ENCODE data around the gene HSPBAP1.

HSPBAP1 gene

DNA sequence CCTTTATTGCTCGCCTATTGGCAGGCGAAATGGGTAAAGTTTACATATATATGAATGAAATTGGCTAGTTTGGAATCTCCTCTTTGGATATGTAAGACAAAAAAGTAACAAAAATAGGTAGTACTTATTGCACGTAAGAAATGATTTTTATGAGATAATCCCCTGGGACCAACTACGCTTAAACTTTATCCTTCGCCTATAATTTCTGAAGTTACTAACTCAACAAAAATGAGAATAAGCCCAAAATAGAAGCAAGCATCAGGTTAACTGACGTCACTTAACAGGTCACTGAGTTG lies 800 bp upstream of the HSPBAP1 start:
- H3K27me3 ChIP-seq (ENCODE audit: low read depth, low read length), result no peaks in the 10 kb centered on the region
- no peaks in the 10 kb centered on the region for H4K20me1 ChIP-seq (ENCODE audit: insufficient read depth, low read length)
- TF ChIP-seq, protein P1, sequence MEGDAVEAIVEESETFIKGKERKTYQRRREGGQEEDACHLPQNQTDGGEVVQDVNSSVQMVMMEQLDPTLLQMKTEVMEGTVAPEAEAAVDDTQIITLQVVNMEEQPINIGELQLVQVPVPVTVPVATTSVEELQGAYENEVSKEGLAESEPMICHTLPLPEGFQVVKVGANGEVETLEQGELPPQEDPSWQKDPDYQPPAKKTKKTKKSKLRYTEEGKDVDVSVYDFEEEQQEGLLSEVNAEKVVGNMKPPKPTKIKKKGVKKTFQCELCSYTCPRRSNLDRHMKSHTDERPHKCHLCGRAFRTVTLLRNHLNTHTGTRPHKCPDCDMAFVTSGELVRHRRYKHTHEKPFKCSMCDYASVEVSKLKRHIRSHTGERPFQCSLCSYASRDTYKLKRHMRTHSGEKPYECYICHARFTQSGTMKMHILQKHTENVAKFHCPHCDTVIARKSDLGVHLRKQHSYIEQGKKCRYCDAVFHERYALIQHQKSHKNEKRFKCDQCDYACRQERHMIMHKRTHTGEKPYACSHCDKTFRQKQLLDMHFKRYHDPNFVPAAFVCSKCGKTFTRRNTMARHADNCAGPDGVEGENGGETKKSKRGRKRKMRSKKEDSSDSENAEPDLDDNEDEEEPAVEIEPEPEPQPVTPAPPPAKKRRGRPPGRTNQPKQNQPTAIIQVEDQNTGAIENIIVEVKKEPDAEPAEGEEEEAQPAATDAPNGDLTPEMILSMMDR (IDR thresholded peaks at IDR 0.05; ENCODE audit: low read depth, low read length), result no peak
- TF ChIP-seq EZH2phosphoT487 (IDR thresholded peaks at IDR 0.05; ENCODE audit: low read depth), result no peak
- H3K9ac ChIP-seq (ENCODE audit: low read length), result peak overlapping the region; percentile 80
- H3K27ac ChIP-seq (ENCODE audit: low read length), result peak overlapping the region; percentile 69
- peaks cover 31% of the 10 kb centered on the region for H3K79me2 ChIP-seq (ENCODE audit: low read length)
- peak overlapping the region; percentile 98 for H2AFZ ChIP-seq (ENCODE audit: low read depth, low read length)
- peaks cover 14% of the 10 kb centered on the region for H3K4me1 ChIP-seq (ENCODE audit: low read length)
- peak overlapping the region; percentile 85 for H3K4me3 ChIP-seq (ENCODE audit: low read length)
- H3K36me3 ChIP-seq (replicated peaks; ENCODE audit: low read depth, low read length), result no peaks in the 10 kb centered on the region
- H3K9me3 ChIP-seq (ENCODE audit: insufficient read depth, low read length), result no peaks in the 10 kb centered on the region
- H3K4me2 ChIP-seq (ENCODE audit: low read length), result peak overlapping the region; percentile 100

GRCh38 chr3:122789585-122790273 lies 3.9 kb downstream of the HSPBAP1 start:
- peaks cover 9% of the 10 kb centered on the region; the same call in 1 of the 2 replicates for H3K4me1 ChIP-seq (ENCODE audit: low read length)
- H3K4me3 ChIP-seq (ENCODE audit: low read length), result no peak overlapping the region
- H4K20me1 ChIP-seq (ENCODE audit: insufficient read depth, low read length), result no peaks in the 10 kb centered on the region
- H3K27me3 ChIP-seq (ENCODE audit: low read depth, low read length), result no peaks in the 10 kb centered on the region
- peaks cover 29% of the 10 kb centered on the region for H3K79me2 ChIP-seq (ENCODE audit: low read length)
- TF ChIP-seq, protein P1 (IDR thresholded peaks at IDR 0.05; ENCODE audit: low read depth, low read length), result no peak
- no peak for TF ChIP-seq EZH2phosphoT487 (IDR thresholded peaks at IDR 0.05; ENCODE audit: low read depth)
- no peaks in the 10 kb centered on the region for H3K9me3 ChIP-seq (ENCODE audit: insufficient read depth, low read length)
- H2AFZ ChIP-seq (ENCODE audit: low read depth, low read length), result no peak overlapping the region
- no peak overlapping the region for H3K27ac ChIP-seq (ENCODE audit: low read length)
- no peak overlapping the region for H3K4me2 ChIP-seq (ENCODE audit: low read length)
- H3K36me3 ChIP-seq (replicated peaks; ENCODE audit: low read depth, low read length), result no peaks in the 10 kb centered on the region
- H3K9ac ChIP-seq (ENCODE audit: low read length), result no peak overlapping the region

GRCh38 chr3:122787872-122788271 lies 5.8 kb downstream of the HSPBAP1 start:
- Histone ChIP-seq H3K27me3 (ENCODE audit: low read depth, low read length) (no peaks in the 10 kb centered on the region), H3K27ac (ENCODE audit: low read length) (no peak overlapping the region), H4K20me1 (ENCODE audit: insufficient read depth, low read length) (no peaks in the 10 kb centered on the region), H3K79me2 (ENCODE audit: low read length) (peaks cover 24% of the 10 kb centered on the region), H3K9ac (ENCODE audit: low read length) (no peak overlapping the region), H2AFZ (ENCODE audit: low read depth, low read length) (no peak overlapping the region), H3K36me3 (replicated peaks; ENCODE audit: low read depth, low read length) (peaks cover 4% of the 10 kb centered on the region), H3K4me1 (ENCODE audit: low read length) (peaks cover 9% of the 10 kb centered on the region; the same call in 1 of the 2 replicates), H3K4me3 (ENCODE audit: low read length) (no peak overlapping the region), H3K4me2 (ENCODE audit: low read length) (no peak overlapping the region), H3K9me3 (ENCODE audit: insufficient read depth, low read length) (no peaks in the 10 kb centered on the region)
- TF ChIP-seq, protein P1 (IDR thresholded peaks at IDR 0.05; ENCODE audit: low read depth, low read length), result no peak
- TF ChIP-seq EZH2phosphoT487 (IDR thresholded peaks at IDR 0.05; ENCODE audit: low read depth), result no peak

DNA sequence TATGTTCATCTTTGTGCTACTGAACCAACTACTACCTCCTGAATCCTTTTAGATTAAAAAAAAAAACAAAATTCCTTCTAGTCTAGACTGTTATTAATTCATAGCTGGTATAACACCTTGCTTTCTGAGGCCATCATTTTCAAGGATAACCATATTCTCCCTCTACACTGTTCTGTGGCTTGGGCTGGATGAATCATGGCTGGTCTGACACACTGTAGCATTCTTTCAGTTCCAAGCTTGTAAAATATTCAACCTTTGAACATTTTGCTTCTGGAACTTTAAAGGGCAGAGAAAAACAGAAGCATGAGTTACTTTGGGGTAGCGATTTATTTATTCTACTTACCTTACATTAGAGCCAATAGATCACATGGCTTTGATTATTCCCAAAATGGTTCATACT lies 7.6 kb downstream of the HSPBAP1 start:
- Histone ChIP-seq H3K9ac (ENCODE audit: low read length) (no peak overlapping the region), H3K9me3 (ENCODE audit: insufficient read depth, low read length) (no peaks in the 10 kb centered on the region), H3K27me3 (ENCODE audit: low read depth, low read length) (no peaks in the 10 kb centered on the region), H4K20me1 (ENCODE audit: insufficient read depth, low read length) (no peaks in the 10 kb centered on the region), H3K27ac (ENCODE audit: low read length) (no peak overlapping the region), H3K4me1 (ENCODE audit: low read length) (peaks cover 4% of the 10 kb centered on the region; the same call in 1 of the 2 replicates), H2AFZ (ENCODE audit: low read depth, low read length) (no peak overlapping the region), H3K79me2 (ENCODE audit: low read length) (peaks cover 8% of the 10 kb centered on the region; the same call in 1 of the 2 replicates), H3K4me2 (ENCODE audit: low read length) (no peak overlapping the region), H3K36me3 (replicated peaks; ENCODE audit: low read depth, low read length) (peaks cover 7% of the 10 kb centered on the region), H3K4me3 (ENCODE audit: low read length) (no peak overlapping the region)
- TF ChIP-seq, protein P1 (IDR thresholded peaks at IDR 0.05; ENCODE audit: low read depth, low read length), result no peak
- TF ChIP-seq EZH2phosphoT487 (IDR thresholded peaks at IDR 0.05; ENCODE audit: low read depth), result no peak

Data from OCI-LY3 (cell line).